Femur (tissue), 1 donor: ENCODE results near the gene MTMR1.

Experiments used
- DNase-seq: peaks from one replicate; pipeline ENCODE4 v3.0.0-alpha.2; 2017

MTMR1 gene

DNA sequence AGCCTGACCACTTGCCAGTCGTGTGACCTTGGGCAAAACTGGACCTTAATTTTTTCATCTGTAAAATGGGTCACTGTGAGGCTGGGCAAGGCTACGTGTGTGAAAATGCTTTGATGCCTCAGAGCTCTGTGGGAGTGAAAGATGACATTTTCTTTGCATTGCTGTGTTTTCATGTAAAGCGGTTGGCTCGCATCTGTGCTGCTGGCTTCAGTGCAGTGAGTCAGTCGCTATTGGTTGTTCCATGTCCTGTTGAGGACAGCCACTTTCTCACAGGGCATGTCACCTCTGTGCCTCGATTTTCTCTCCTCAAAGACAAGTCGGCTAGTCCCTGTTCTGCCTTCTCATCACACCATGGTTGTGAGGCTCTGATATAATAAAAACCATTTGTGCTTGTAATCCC, 4.4 kb downstream of the MTMR1 start:
- DNase-seq: no peak

DNA sequence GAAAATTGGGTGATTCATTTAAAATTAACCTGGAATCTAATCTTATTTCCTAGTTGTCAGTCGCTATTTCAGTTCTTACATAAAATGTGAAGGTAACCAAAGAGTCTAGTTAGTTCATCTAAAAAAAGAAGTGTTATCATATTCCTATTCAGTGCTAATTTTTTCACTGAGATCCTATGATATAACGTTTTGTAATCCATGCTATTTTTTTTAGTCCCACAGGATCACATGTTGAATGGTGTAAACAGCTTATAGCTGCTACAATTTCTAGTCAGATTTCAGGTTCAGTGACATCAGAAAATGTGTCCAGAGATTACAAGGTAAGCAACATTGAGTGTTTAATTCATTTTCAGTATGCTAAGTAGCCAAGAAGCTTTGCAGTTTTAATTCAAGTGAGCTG, 5.8 kb downstream of the MTMR1 start:
- no peak for DNase-seq

DNA sequence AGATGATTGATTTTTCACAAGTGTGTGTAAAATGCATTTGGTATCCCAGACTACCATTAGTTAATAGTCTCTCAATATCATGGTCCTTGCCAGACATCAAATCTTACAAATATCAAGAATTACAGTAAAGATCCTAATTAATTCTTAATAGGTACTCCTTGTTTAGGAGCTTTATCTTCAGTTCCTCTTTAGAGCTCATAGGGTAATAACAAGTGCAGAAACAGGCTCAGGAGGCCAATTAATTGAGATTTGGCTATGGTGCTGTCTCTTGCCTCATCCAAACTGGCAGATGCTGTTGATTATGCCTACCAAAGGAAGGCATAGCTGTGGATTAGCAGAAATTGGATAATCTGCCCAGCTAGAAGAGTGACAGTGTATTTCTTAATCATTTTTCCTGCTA, 6.9 kb downstream of the MTMR1 start:
- DNase-seq: no peak

DNA sequence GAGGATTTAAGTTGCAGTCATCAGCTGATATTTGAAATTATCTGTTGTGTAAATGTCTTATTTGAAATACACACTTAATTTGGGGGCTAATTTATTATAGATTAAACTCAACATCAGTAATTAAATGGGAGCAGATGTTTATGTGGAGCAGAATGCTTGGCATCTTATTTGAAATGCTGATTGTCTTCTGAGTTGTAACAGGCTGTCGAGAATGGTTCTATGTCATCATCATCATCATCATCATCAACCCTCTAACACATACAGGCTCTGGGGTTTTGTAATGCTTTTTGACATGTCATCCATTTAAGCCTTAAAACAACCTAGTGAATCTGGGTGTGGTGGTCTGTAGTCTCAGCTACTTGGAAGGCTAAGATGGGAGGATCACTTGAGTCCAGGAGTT, 8.2 kb downstream of the MTMR1 start:
- no peak for DNase-seq

DNA sequence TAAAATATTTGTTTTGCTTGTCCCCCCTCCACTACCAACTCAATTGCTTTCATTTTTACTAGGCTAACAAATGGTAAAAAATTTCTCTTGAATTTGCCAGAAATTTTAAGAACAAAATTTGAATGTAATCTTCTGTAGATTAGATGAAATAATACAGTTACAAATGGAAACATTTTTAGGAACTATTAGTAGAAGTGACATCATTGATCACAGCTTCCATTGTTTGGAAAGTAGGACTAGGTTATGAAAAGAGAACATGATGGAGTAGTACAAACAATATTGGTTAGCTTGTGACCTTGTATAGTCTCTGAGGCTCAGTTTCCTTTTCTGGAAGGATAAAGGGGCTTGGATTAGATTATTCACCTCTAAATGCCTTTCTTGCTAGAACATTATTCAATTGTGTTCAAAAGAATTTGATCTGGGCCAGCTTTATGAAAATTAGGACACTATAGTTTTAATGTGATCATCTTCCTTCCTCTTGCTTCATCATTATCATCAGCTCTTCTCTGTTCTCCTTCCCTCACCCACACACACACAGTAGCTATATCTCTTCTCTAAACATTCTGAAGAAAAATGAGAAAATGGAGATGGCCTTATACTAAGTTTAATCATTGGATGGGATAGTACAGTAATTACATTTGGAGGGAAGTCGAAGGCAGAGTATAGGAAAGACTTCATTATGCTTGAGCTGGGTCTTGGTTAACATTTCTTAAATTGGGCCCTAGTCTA, 9.9 kb downstream of the MTMR1 start:
- DNase-seq: no peak

DNA sequence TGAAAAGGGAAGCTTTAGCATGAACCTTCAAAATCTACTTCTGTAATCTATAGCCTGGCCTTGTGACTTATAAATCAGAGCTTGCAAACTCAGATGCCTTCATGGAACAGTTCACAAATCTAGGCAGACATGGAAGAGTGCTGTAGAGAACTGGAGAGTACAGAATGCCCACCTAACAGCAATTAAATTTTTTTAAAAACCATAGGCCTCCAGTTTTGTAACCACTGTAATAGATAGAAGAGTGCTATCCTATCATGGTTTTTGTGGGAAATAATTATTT, 10.4 kb downstream of the MTMR1 start:
- no peak for DNase-seq

DNA sequence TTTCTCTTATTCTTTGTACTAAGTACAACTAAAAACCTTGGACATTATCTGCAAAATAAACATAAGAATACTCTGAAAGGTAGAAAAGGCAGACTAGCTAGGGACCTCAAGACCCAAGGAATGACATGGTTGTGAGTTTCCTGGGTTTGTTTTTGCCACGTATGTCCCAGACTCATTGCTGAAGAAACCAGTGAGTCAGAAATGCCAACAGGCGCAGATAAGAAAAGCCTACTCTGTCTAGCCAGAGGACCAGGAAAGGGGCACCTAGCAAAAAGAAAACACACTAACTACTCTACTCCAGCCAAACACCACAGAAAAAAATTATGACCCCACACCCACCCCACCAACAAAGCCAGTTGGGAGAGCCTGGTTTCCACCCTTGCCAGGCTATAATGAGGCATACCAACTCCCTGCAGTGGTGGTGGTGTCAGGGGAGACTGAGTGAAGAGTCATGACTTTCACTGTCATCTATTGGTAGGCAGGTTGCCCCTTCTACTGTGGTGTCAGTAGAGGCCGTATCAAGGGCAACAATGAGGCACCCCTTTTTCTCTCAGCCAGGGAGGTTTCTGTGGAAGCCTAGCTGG, 10.9 kb downstream of the MTMR1 start:
- no peak for DNase-seq

DNA sequence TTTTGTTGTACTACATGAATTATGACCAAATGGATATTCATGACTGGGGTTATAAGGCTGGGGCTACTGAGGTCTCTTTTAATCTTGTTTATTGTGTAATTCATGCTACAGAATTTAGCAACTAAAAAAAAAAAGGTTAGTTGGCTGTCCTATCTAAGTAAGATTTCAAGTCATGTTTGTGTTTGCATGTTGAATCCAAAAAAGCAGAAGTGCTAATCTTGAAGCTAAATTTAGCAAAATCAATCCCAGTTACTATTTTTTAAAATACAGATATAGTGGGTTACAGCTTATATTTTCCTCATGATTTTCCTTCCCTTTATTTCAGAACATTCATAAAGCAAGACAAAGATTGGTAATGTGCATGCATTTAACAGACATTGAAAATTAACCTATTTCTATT, 19.4 kb downstream of the MTMR1 start:
- DNase-seq: no peak

DNA sequence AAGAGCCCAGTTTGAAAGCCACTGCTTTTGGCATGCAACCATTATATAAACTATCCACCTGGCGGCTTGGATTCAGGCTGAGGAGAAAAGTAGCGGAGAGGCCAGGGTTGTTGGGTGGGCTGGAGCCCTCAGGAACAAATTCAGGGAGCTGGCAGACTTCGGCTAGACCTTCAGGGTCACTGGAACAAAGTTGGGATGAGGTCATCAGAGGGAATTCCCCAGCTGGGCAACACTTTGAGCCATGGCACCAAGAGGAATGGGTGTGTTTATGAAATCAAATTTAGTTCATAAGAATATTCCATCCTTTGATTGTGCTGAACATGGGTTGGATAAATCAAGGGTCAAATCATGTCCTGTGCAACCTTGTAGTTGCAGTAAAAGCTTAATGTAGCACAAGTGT, 22.0 kb downstream of the MTMR1 start:
- no peak for DNase-seq

DNA sequence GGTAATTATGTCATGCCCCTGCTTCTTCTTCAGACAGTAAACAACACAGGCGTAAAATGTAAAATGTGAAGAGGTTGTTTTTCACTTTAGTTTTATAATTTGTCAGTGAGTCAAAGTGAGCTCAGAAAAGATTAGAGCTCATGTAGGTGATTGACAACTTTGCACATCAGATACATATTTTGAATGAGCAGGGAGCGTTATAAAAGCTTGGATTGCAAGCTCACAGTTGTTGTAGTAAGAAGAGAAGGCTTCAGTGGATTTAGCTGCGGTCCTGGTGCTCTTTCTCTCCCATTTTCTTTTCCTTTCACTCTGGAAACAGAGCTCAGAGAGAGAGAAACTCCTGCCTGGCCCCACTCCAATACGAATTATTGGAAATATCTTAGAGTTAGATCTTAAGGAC, 26.4 kb downstream of the MTMR1 start:
- no peak for DNase-seq

DNA sequence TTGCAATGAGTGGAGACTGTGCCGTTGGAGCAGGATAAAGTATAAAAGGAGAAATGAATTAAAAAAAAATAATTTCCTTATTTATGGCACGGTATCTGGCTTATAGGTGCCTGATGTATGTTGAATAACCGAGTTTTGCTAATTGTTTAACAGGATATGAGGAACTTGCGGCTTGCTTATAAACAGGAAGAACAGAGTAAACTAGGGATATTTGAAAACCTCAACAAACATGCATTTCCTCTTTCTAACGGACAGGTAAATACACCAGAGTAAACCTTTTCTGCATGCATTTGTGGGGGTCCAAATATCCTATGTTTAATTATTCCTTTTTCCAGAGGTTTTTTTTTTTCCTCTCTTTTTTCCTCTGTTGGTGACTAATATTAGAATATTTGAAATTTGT, 36.8 kb downstream of the MTMR1 start:
- DNase-seq: no peak

DNA sequence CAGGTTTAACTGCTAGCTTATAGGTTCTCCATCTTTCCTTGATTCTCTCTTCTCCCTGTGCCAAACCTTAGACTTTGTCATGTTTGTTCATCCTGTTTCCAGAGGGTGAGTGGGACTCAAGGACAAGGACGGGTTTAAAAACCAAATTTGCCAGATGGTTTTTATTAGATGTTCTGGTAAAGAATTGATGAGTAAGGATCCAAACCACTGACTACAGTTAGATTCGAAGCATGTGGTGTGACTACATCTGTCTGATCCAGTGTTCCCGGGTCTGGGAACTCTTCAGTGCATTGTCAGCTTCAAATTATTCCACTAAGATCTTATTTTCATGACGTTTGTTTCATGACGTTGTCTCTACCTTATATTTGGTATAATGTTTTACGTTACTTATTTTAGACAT, 37.5 kb downstream of the MTMR1 start:
- no peak for DNase-seq

DNA sequence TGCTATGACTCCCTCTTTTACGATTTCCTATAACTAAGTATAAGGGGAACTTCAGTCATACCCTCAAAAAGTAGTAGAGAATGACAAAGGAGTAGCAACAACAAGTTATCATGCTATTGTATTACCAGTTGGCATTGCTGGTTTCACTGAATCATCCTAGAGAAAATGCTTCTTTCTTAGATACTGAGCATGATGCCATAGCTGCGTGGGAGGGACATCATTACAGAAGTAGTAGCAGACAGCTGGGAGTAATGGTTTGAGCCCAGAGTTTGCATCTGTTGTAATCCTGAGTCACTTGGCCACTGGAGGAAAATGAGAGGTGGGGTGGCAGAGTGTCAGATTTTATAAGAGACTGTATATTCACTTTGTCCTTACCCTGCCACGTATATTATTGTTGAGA, 38.6 kb downstream of the MTMR1 start:
- no peak for DNase-seq

DNA sequence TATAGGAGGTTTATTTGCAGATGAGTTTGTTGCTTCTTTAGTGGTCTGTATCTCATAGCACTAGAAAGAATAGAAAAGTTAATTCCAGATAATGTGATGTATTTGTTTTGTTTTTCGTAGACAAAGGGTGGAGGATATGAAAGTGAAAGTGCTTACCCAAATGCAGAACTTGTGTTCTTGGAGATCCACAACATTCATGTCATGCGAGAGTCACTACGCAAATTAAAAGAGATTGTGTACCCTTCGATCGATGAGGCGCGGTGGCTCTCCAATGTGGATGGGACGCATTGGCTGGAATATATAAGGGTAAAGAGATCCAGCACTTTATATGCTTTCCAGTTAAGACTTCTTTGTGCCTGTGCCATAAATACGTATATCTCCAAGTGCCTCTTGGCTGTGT, 43.3 kb downstream of the MTMR1 start:
- no peak for DNase-seq

DNA sequence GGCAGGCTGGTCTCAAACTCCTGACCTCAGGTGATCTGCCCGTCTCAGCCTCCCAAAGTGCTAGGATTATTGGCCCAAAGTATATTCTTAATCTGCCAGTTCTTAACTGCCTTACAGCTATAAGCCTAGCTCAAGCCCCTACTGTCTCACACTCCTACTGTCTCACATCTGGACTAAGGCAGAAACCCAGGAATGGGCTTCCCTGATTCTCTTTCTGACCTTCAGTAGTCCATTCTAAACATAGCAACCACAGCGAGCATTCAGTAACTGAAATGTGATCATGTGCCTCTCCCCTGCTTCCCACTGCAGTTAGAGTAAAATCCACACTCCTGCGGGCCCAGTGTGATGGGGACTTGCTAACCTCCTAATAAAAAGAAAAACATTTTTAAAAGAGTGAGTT, 58.9 kb downstream of the MTMR1 start:
- no peak for DNase-seq

DNA sequence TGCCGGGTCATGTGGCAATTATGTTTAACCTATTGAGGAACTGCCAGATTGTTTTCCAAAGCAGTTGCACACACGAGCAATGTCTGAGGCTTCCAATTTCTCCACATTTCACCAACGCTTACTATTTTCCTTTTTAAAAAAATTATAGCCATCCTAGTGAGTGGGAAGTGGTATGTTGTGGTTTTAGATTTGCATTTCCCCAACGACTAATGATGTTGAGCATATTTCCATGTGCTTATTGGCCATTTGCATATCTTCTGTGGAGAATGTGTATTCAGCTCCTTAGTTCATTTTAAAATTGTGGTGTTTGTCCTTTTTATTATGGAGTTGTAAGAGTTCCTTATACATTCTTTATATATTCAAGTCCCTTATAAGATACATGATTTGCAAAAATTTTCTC, 60.2 kb downstream of the MTMR1 start:
- DNase-seq: no peak

DNA sequence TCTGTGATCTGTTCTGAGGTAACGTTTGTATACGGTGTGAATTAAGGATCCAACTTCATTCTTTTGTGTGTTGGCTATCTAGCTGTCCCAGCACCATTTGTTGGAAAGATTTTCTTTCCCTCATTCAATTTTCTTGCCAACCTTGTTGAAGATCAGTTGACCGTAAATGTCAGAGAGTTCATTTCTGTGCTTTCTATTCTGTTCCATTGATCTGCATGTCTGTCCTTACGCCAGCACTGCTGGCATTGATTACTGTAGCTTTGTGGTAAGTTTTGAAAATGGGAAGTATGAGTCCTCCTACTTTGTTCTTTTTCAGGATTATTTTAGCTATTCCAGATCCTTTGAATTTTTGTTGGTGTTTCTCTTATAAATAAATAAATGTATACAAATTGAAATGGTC, 60.8 kb downstream of the MTMR1 start:
- no peak for DNase-seq

DNA sequence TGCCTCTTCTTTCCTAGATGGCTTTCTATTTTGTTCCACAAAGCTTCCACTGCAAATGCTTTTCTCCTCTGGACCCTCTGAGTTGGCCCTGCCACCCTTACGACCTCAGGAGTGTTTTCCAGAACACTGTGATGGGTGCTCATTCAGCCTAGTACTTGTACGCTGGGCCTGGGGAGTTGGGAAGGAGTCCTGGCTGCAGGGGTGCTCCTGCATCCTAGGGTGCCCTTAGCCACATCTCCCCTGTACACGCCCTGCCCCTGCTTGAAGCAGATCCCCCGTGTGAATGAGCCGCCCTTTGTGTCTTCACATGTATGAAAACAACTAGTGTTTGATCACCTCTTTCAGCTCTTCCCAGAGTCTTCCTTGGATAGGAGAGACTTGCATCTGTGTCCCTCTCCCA, 64.2 kb downstream of the MTMR1 start:
- no peak for DNase-seq

DNA sequence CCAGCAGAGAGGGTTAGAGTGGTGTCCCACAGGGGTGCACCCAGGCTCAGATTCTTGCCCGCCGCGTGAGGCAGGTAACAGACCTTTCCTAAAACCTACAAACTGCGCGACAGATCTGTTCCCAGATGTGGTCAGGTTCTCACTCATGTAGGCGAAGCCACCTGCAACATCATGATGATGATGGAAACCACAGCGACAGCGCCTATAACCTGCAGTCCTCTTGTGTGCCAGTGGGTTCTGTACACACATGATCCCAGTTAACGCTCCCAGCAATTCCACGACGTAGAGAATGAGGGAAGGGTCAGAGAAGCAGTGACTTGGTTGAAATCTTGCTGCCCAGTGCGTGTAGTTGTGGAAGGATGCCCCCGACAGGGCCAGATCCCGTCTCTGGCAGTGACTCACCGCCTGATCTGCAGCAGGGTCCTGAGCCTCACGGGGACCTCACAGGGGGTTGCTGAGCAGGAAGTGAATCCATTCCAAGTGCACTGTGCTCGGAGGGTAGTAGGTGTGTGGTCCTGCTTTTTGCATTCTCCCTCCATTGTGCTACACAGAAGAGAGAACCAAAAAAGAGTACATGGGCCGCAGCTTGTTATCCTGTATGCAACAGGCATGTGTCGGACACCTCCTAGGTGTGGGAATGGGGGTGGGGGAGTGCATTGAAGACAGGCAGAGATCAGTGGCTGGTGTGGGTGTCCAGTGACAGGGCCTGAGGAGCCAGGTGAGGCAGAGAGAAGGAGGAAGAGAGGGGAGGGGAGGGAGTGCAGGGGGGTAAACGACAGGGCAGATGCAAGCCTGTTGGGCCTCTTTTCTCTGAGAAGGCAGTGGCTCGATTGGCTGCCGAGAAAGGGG, 66.6 kb downstream of the MTMR1 start:
- DNase-seq: no peak

DNA sequence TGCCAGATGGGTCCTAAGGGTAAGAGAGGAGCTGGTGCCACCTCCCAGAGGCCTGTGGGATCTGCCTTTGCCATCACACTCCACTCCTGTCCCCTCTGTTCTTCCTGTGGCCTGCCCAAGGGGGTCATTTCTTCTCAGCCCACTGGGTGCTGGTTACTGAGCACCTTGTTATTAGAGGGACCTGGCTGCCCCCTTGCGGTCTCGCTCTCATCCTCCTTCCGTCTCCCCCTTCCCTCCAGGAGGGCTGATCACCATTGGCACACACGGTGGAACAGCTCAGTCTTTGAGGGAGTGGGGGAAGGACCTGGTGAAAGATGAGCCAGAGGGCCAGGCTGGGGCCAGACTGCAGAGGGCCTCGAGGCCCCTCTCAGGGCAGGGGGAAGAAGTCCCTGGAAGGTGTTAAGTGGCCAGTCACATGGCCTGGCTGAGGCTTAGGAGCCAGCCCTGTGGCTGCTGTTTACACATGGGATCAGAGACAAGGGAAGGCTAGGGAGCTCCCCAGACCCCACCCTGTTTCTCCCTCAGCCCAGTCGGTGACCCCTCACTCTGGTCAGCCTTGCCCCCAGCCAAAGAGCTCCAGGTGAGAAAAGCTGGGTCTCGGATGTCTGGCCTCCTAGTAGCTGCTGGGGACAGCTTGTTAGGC, 68.1 kb downstream of the MTMR1 start:
- DNase-seq: no peak

DNA sequence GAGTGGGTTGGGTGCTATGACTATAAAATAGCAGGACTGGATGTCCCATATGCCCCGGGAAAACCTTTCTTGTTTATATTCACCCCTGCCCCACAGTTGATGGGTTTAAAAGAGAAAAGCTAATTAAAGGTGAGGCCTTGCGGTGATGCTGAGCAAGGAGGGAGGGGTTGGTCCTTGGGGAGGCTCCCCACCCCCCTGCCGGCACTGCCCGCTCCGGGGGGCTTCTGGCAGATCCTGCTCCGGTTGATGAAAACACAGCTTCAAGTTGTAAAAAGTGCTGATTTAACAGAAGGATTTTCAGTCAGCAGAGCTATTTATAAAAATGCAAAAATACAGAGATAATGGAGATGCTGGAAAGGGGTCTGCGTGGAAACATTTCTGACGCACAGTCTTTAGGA, 68.6 kb downstream of the MTMR1 start:
- DNase-seq: no peak

DNA sequence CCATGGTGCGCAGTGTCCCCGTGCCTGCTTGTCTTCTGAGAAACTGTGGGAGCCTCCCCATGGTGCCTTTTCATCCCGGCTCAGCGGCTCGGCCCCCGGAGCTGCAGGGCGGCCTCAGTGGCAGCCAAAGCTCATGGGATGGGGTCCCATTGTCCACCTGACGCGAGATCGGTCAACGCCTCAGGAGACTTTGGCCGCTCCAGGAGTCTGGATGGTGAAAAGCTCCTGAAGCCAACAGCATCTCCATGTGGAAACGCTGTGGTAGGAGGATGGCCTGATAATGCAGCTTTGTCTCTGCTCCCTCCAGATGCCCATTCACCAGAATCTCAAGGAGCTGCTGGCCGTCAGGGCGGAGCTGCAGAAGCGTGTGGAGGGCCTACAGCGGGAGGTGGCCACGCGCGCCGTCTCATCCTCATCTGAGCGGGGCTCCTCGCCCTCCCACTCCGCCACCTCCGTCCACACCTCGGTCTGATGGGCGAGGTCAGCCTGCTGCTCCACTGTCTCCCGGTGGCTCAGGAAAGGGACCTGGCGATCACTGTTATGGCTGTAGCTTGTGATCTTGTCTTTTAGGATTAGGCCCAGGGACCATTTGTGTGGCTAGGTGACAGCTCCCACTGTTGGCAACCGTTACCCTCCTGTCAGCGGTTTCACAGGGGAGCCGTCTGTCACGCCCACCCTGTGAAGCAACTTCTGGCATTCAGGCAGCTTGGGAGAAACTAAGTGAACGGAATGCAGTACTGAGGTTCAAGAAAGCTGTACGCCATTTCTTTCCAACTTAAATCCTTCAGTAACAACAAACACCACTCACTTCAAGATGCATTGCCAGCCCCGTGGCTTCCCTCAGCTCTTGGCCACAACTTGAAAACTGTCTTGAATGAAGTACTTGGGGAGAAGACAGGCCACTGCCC, 69.3 kb downstream of the MTMR1 start:
- no peak for DNase-seq

DNA sequence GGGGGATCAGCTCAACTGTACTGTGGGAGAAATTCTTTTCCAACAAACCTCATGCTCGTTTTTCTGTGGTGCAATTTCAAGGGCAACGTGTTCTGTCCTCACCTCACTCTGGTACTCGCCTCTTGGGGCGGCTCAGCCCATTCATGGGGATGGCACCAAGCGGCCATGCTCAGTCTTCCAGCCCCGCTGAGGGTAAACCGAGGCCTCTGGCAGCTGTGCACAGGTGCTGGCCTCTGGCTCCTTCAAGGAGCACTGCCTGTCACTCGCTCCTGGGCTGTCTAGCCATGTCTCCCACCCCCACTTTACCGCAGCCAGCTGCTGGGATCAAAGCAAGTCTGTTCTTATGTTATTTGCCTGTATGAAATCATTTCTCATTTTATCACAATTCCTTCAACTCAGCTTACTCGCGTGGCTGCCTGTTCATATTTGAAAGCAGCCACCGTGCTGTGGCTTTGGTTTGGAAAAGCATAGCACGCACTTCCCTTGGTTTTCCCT, 70.2 kb downstream of the MTMR1 start:
- DNase-seq: no peak
